ENCODE measurements around the gene SYCP3. TPM values are rescaled to one million over a fixed set of nuclear protein-coding genes. Genes with fewer than 3 reads are reported as not detected.
A peak's percentile ranks its signal among the peaks of the same experiment; 100 is the strongest.

The SYCP3 gene
- total RNA-seq, 1 donor from 2014 or later, result not detected

- DNase-seq (ENCODE audit: low read depth) (no peak), FAIRE-seq (no peak)
- Histone ChIP-seq H3K4me1 (ENCODE audit: insufficient read depth, low read length) (no peaks in the 10 kb centered on the region), H3K4me2 (ENCODE audit: low read length) (no peak overlapping the region), H3K36me3 (ENCODE audit: insufficient read depth, low read length) (peaks cover 10% of the 10 kb centered on the region), H3K27ac (ENCODE audit: low read depth, low read length) (no peak overlapping the region), H3K9ac (ENCODE audit: low read length) (no peak overlapping the region), H4K20me1 (ENCODE audit: insufficient read depth, low read length) (no peaks in the 10 kb centered on the region), H3K9me3 (ENCODE audit: insufficient read depth, low read depth, low read length) (no peaks in the 10 kb centered on the region), H3K79me2 (ENCODE audit: insufficient read depth, low read length) (no peaks in the 10 kb centered on the region), H3K4me3 (ENCODE audit: insufficient read depth, low read depth, low read length) (no peak overlapping the region), H3K27me3 (ENCODE audit: insufficient read depth, low read length) (no peaks in the 10 kb centered on the region), H2AFZ (ENCODE audit: low read depth, low read length) (no peak overlapping the region)
- Mint-ChIP-seq H3K36me3 (ENCODE audit: low read depth, unreplicated experiment) (peaks cover 13% of the 10 kb centered on the region), H3K4me1 (ENCODE audit: low read depth, unreplicated experiment) (peaks cover 11% of the 10 kb centered on the region), H3K4me3 (ENCODE audit: unreplicated experiment) (no peak overlapping the region), H3K27me3 (ENCODE audit: low read depth, unreplicated experiment) (no peaks in the 10 kb centered on the region), H3K9me3 (ENCODE audit: unreplicated experiment) (no peaks in the 10 kb centered on the region), H3K27ac (ENCODE audit: unreplicated experiment) (no peak overlapping the region)
- TF ChIP-seq EZH2 (IDR thresholded peaks at IDR 0.05; ENCODE audit: insufficient read depth, low read length), result no peak
- TF ChIP-seq, protein P1, sequence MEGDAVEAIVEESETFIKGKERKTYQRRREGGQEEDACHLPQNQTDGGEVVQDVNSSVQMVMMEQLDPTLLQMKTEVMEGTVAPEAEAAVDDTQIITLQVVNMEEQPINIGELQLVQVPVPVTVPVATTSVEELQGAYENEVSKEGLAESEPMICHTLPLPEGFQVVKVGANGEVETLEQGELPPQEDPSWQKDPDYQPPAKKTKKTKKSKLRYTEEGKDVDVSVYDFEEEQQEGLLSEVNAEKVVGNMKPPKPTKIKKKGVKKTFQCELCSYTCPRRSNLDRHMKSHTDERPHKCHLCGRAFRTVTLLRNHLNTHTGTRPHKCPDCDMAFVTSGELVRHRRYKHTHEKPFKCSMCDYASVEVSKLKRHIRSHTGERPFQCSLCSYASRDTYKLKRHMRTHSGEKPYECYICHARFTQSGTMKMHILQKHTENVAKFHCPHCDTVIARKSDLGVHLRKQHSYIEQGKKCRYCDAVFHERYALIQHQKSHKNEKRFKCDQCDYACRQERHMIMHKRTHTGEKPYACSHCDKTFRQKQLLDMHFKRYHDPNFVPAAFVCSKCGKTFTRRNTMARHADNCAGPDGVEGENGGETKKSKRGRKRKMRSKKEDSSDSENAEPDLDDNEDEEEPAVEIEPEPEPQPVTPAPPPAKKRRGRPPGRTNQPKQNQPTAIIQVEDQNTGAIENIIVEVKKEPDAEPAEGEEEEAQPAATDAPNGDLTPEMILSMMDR (IDR thresholded peaks at IDR 0.05; ENCODE audit: insufficient read depth, low read depth, low read length), result no peak
These were observed 8.4 kb upstream of the SYCP3 start for GRCh38 chr12:101747697-101748096.

DNA sequence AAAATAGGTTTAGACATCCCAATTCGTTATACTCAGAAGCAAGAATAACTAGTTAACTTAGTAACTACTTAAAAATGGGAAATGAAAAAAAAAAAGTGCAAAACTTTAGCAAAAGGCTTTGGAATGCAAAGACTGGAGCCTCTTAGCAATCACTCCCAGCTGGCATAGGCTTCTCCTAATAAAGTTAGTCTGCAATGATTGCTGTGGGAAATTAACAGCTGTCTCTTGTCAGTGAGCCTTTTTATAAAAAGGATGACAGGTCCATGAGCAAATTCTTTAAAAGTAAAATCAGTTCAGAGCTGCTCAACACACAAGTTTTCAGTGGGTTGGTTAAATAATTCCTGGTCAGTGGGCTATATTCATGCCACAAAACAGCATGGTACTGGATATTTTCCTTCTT, 7.4 kb upstream of the SYCP3 start:
- no peaks in the 10 kb centered on the region for H3K9me3 Mint-ChIP-seq (ENCODE audit: unreplicated experiment)
- H3K4me2 ChIP-seq (ENCODE audit: low read length), result no peak overlapping the region
- no peaks in the 10 kb centered on the region for H3K4me1 ChIP-seq (ENCODE audit: insufficient read depth, low read length)
- H3K4me3 Mint-ChIP-seq (ENCODE audit: unreplicated experiment), result no peak overlapping the region
- H3K27ac Mint-ChIP-seq (ENCODE audit: unreplicated experiment), result no peak overlapping the region
- no peaks in the 10 kb centered on the region for H3K27me3 Mint-ChIP-seq (ENCODE audit: low read depth, unreplicated experiment)
- H3K4me3 ChIP-seq (ENCODE audit: insufficient read depth, low read depth, low read length), result no peak overlapping the region
- H4K20me1 ChIP-seq (ENCODE audit: insufficient read depth, low read length), result no peaks in the 10 kb centered on the region
- H3K79me2 ChIP-seq (ENCODE audit: insufficient read depth, low read length), result no peaks in the 10 kb centered on the region
- peaks cover 14% of the 10 kb centered on the region for H3K36me3 Mint-ChIP-seq (ENCODE audit: low read depth, unreplicated experiment)
- FAIRE-seq (no peak), DNase-seq (ENCODE audit: low read depth) (no peak)
- H3K36me3 ChIP-seq (ENCODE audit: insufficient read depth, low read length), result peaks cover 10% of the 10 kb centered on the region
- H3K27ac ChIP-seq (ENCODE audit: low read depth, low read length), result no peak overlapping the region
- H2AFZ ChIP-seq (ENCODE audit: low read depth, low read length), result no peak overlapping the region
- no peak overlapping the region for H3K9ac ChIP-seq (ENCODE audit: low read length)
- no peaks in the 10 kb centered on the region for H3K9me3 ChIP-seq (ENCODE audit: insufficient read depth, low read depth, low read length)
- H3K4me1 Mint-ChIP-seq (ENCODE audit: low read depth, unreplicated experiment), result peaks cover 11% of the 10 kb centered on the region
- TF ChIP-seq EZH2 (IDR thresholded peaks at IDR 0.05; ENCODE audit: insufficient read depth, low read length), result no peak
- TF ChIP-seq, protein P1 (IDR thresholded peaks at IDR 0.05; ENCODE audit: insufficient read depth, low read depth, low read length), result no peak
- H3K27me3 ChIP-seq (ENCODE audit: insufficient read depth, low read length), result no peaks in the 10 kb centered on the region

DNA sequence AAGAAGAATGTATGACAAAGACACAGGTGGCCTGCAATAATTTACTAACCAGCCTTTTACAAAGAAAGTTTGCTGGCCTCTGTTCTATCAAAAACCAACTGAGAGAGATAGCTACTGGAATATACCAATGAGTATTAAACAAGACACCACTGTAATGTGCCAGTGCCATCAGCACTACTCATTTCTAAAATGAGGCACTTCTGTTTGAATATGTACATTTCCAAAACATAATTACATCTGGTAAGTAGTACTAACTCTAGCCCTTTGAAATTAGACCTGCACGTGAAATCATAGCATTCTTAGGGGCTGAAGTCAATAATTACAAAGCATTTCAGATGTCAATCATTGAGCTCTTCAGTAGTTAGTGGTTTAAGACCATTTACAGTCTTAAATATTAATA, 6.9 kb upstream of the SYCP3 start:
- H3K27me3 Mint-ChIP-seq (ENCODE audit: low read depth, unreplicated experiment), result no peaks in the 10 kb centered on the region
- DNase-seq (ENCODE audit: low read depth), result no peak
- no peak overlapping the region for H3K4me3 Mint-ChIP-seq (ENCODE audit: unreplicated experiment)
- Histone ChIP-seq H3K4me3 (ENCODE audit: insufficient read depth, low read depth, low read length) (no peak overlapping the region), H3K27me3 (ENCODE audit: insufficient read depth, low read length) (no peaks in the 10 kb centered on the region), H4K20me1 (ENCODE audit: insufficient read depth, low read length) (no peaks in the 10 kb centered on the region), H3K9me3 (ENCODE audit: insufficient read depth, low read depth, low read length) (no peaks in the 10 kb centered on the region), H3K4me1 (ENCODE audit: insufficient read depth, low read length) (no peaks in the 10 kb centered on the region), H3K9ac (ENCODE audit: low read length) (no peak overlapping the region), H3K36me3 (ENCODE audit: insufficient read depth, low read length) (peaks cover 10% of the 10 kb centered on the region), H3K27ac (ENCODE audit: low read depth, low read length) (no peak overlapping the region), H2AFZ (ENCODE audit: low read depth, low read length) (no peak overlapping the region), H3K4me2 (ENCODE audit: low read length) (no peak overlapping the region), H3K79me2 (ENCODE audit: insufficient read depth, low read length) (no peaks in the 10 kb centered on the region)
- peaks cover 11% of the 10 kb centered on the region for H3K4me1 Mint-ChIP-seq (ENCODE audit: low read depth, unreplicated experiment)
- no peaks in the 10 kb centered on the region for H3K9me3 Mint-ChIP-seq (ENCODE audit: unreplicated experiment)
- no peak overlapping the region for H3K27ac Mint-ChIP-seq (ENCODE audit: unreplicated experiment)
- peak; percentile 13 for FAIRE-seq
- TF ChIP-seq, protein P1 (IDR thresholded peaks at IDR 0.05; ENCODE audit: insufficient read depth, low read depth, low read length), result no peak
- no peak for TF ChIP-seq EZH2 (IDR thresholded peaks at IDR 0.05; ENCODE audit: insufficient read depth, low read length)
- H3K36me3 Mint-ChIP-seq (ENCODE audit: low read depth, unreplicated experiment), result peaks cover 14% of the 10 kb centered on the region

Measured in astrocyte (in vitro differentiated cells and primary cell).